Measurements from ENCODE around the gene ITGAD.

- TF ChIP-seq, protein P1, sequence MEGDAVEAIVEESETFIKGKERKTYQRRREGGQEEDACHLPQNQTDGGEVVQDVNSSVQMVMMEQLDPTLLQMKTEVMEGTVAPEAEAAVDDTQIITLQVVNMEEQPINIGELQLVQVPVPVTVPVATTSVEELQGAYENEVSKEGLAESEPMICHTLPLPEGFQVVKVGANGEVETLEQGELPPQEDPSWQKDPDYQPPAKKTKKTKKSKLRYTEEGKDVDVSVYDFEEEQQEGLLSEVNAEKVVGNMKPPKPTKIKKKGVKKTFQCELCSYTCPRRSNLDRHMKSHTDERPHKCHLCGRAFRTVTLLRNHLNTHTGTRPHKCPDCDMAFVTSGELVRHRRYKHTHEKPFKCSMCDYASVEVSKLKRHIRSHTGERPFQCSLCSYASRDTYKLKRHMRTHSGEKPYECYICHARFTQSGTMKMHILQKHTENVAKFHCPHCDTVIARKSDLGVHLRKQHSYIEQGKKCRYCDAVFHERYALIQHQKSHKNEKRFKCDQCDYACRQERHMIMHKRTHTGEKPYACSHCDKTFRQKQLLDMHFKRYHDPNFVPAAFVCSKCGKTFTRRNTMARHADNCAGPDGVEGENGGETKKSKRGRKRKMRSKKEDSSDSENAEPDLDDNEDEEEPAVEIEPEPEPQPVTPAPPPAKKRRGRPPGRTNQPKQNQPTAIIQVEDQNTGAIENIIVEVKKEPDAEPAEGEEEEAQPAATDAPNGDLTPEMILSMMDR (IDR thresholded peaks at IDR 0.05; ENCODE audit: low read depth, low read length, missing input control) = no peak
- no peak for TF ChIP-seq RAD21 (IDR thresholded peaks at IDR 0.05)
- TF ChIP-seq YY1 (IDR thresholded peaks at IDR 0.05) = no peak
Measured at GRCh38 chr16:31365131-31365865, 27.8 kb upstream of the ITGAD start.
